Activated CD8-positive, alpha-beta T cell treated with anti-CD3 and anti-CD28 coated beads for 36 hours (primary cell): ENCODE data around the gene SLC39A11. TPM values are rescaled to one million over a fixed set of nuclear protein-coding genes. Genes with fewer than 3 reads are reported as not detected.

Experiments used
- ATAC-seq: fragments of 200-7000 bp; cut with Tn5 transposase; one replicate; pipeline ENCODE4 v1.10.0; 2021; ENCODE audit warnings: mild to moderate bottlenecking, moderate library complexity
- CTCF ChIA-PET: fragments of 350-600 bp; sonication (Branson Sonifier 250); formaldehyde crosslinking; loops from one replicate; lab custom pipeline; 2021; ENCODE audit warnings: antibody characterized with exemption; lab: Charles Lee
- POLR2A ChIA-PET: fragments of 350-600 bp; sonication (Branson Sonifier 250); formaldehyde crosslinking; loops from one replicate; lab custom pipeline; 2021; ENCODE audit warnings: antibody characterized with exemption; lab: Charles Lee
- DNase-seq: peaks from one replicate; pipeline ENCODE4 v3.0.0-alpha.2; 2020
- H3K27ac Mint-ChIP-seq: one replicate; pipeline ENCODE4 v1.8.0; 2021; ENCODE audit warnings: mild to moderate bottlenecking, mixed read lengths
- H3K27me3 Mint-ChIP-seq: one replicate; pipeline ENCODE4 v1.8.0; 2021; ENCODE audit warnings: mixed read lengths
- H3K36me3 Mint-ChIP-seq: one replicate; pipeline ENCODE4 v1.8.0; 2021; ENCODE audit warnings: low read depth, mixed read lengths
- H3K4me1 Mint-ChIP-seq: one replicate; pipeline ENCODE4 v1.8.0; 2021; ENCODE audit warnings: low read depth, mixed read lengths
- H3K4me3 Mint-ChIP-seq: one replicate; pipeline ENCODE4 v1.8.0; 2021; ENCODE audit warnings: mild to moderate bottlenecking, moderate library complexity, mixed read lengths
- H3K9me3 Mint-ChIP-seq: one replicate; pipeline ENCODE4 v1.8.0; 2021; ENCODE audit warnings: mixed read lengths
- CTCF ChIP-seq: fragments of 200-600 bp; IDR thresholded peaks from one replicate; pipeline ENCODE4 v1.8.0; 2022; ENCODE audit warnings: antibody characterized with exemption, mild to moderate bottlenecking
- intact Hi-C: fragments of 100-400 bp; cut with micrococcal nuclease; formaldehyde crosslinking; loops from one replicate; pipeline ENCODE4 v1.10.0; 2022
- total RNA-seq, 2 experiments: library from RNA; stranded (reverse); gene quantifications; one replicate each; pipeline ENCODE4 v1.2.3, GENCODE V29; 2021

Gene SLC39A11
- total RNA-seq, 2 experiments from 2014 or later = 14.4 to 14.9 TPM

GRCh38 chr17:72614871-72615626 is 477.4 kb downstream of the SLC39A11 start:
- CTCF ChIA-PET = interaction anchor here (0.7 to 1.8 kb wide), 2 partner anchors 56 to 58 kb away, joined by 3 to 7 read pairs; no protein-coding TSS in a partner anchor
- H3K4me1 Mint-ChIP-seq = peaks cover 8% of the 10 kb centered on the region
- H3K27me3 Mint-ChIP-seq = peaks cover 44% of the 10 kb centered on the region
- H3K9me3 Mint-ChIP-seq = no peaks in the 10 kb centered on the region
- intact Hi-C loops = no loop called here
- no peak for DNase-seq
- no peak overlapping the region for H3K4me3 Mint-ChIP-seq
- TF ChIP-seq CTCF = no peak
- no peak for ATAC-seq
- H3K27ac Mint-ChIP-seq = no peak overlapping the region
- POLR2A ChIA-PET = no interaction called here
- no peaks in the 10 kb centered on the region for H3K36me3 Mint-ChIP-seq

GRCh38 chr17:72614476-72614870 is 478.0 kb downstream of the SLC39A11 start:
- POLR2A ChIA-PET = no interaction called here
- H3K9me3 Mint-ChIP-seq = no peaks in the 10 kb centered on the region
- H3K27me3 Mint-ChIP-seq = peaks cover 42% of the 10 kb centered on the region
- no peaks in the 10 kb centered on the region for H3K36me3 Mint-ChIP-seq
- ATAC-seq = no peak
- DNase-seq = no peak
- TF ChIP-seq CTCF = no peak
- H3K4me1 Mint-ChIP-seq = peaks cover 8% of the 10 kb centered on the region
- CTCF ChIA-PET = interaction anchor here (1.8 kb wide), 1 partner anchor 58 kb away, joined by 7 read pairs; no protein-coding TSS in a partner anchor
- H3K4me3 Mint-ChIP-seq = no peak overlapping the region
- intact Hi-C loops = no loop called here
- no peak overlapping the region for H3K27ac Mint-ChIP-seq

GRCh38 chr17:72613806-72614292 is 478.6 kb downstream of the SLC39A11 start:
- TF ChIP-seq CTCF = no peak
- no peak overlapping the region for H3K4me3 Mint-ChIP-seq
- ATAC-seq (no peak), DNase-seq (no peak)
- no peak overlapping the region for H3K27ac Mint-ChIP-seq
- ChIA-PET POLR2A (no interaction called here), CTCF (interaction anchor here (1.1 to 1.8 kb wide), 2 partner anchors 11 to 57 kb away, joined by 3 to 7 read pairs; no protein-coding TSS in a partner anchor)
- no peaks in the 10 kb centered on the region for H3K36me3 Mint-ChIP-seq
- H3K27me3 Mint-ChIP-seq = peaks cover 42% of the 10 kb centered on the region
- H3K9me3 Mint-ChIP-seq = no peaks in the 10 kb centered on the region
- peaks cover 8% of the 10 kb centered on the region for H3K4me1 Mint-ChIP-seq
- intact Hi-C loops = no loop called here

GRCh38 chr17:72613396-72613795 is 479.1 kb downstream of the SLC39A11 start:
- peaks cover 3% of the 10 kb centered on the region for H3K9me3 Mint-ChIP-seq
- CTCF ChIA-PET = interaction anchor here (1.1 to 1.8 kb wide), 2 partner anchors 11 to 56 kb away, joined by 3 to 7 read pairs; no protein-coding TSS in a partner anchor
- no peak for TF ChIP-seq CTCF

GRCh38 chr17:72611172-72611571 is 481.3 kb downstream of the SLC39A11 start:
- no peaks in the 10 kb centered on the region for H3K36me3 Mint-ChIP-seq
- ChIA-PET POLR2A (no interaction called here), CTCF (interaction anchor here (0.7 to 1.4 kb wide), 4 partner anchors 9 to 54 kb away, joined by 3 to 5 read pairs (median 3); no protein-coding TSS in a partner anchor)
- ATAC-seq (no peak), DNase-seq (no peak)
- peaks cover 13% of the 10 kb centered on the region for H3K9me3 Mint-ChIP-seq
- no peaks in the 10 kb centered on the region for H3K4me1 Mint-ChIP-seq
- H3K27ac Mint-ChIP-seq = no peak overlapping the region
- peaks cover 30% of the 10 kb centered on the region for H3K27me3 Mint-ChIP-seq
- TF ChIP-seq CTCF = no peak
- no peak overlapping the region for H3K4me3 Mint-ChIP-seq
- intact Hi-C loops = no loop called here

More at GRCh38 chr17:72613396-72613795, 479.1 kb downstream of the SLC39A11 start:
- Mint-ChIP-seq H3K27ac (no peak overlapping the region), H3K4me3 (no peak overlapping the region), H3K4me1 (peaks cover 8% of the 10 kb centered on the region), H3K36me3 (no peaks in the 10 kb centered on the region), H3K27me3 (peaks cover 42% of the 10 kb centered on the region)
- ATAC-seq (no peak), DNase-seq (no peak)
- POLR2A ChIA-PET = no interaction called here
- intact Hi-C loops = no loop called here
